GM23338 (cell line): Measurements from ENCODE around the gene ADGRL3.

Source experiments
- CREB1 ChIP-seq: fragments of 250-450 bp; sonication (Bioruptor Pico); IDR thresholded peaks from 2 replicates; pipeline ENCODE4 v1.5.0; 2020; ENCODE audit warnings: low read depth, mild to moderate bottlenecking, moderate library complexity
- EZH2 ChIP-seq: fragments of 200-600 bp; sonication (generic); IDR thresholded peaks from one replicate; pipeline ENCODE4 v1.8.0; 2017; ENCODE audit warnings: antibody characterized with exemption, mild to moderate bottlenecking, low read depth; ENCODE audit not compliant: unreplicated experiment
- EZH2phosphoT487 ChIP-seq: fragments of 200-600 bp; sonication (generic); IDR thresholded peaks from one replicate; pipeline ENCODE4 v1.8.1; 2018; ENCODE audit warnings: antibody characterized with exemption; ENCODE audit not compliant: unreplicated experiment
- JUNB ChIP-seq: IDR thresholded peaks from one replicate; pipeline ENCODE4 v1.6.1; 2016; ENCODE audit warnings: antibody characterized with exemption; ENCODE audit not compliant: unreplicated experiment
- NANOG ChIP-seq: IDR thresholded peaks from 2 replicates; pipeline ENCODE4 v1.6.1; 2016; ENCODE audit warnings: antibody characterized with exemption, borderline replicate concordance
- POLR2AphosphoS5 ChIP-seq: IDR thresholded peaks from 2 replicates; pipeline ENCODE4 v1.6.1; 2016; ENCODE audit warnings: antibody characterized with exemption, low read depth
- TF ChIP-seq, protein P1 (sequence below), 2 experiments: fragments of 200-600 bp in 1 of 2; sonication (generic) in 1 of 2; conservative IDR thresholded peaks; 2 replicates each; pipeline versions ENCODE4 v1.5.1 to v1.6.1; 2016 to 2017; ENCODE audit warnings: antibody characterized with exemption in 2 of 2, low read depth in 2 of 2, mild to moderate bottlenecking in 2 of 2, moderate library complexity in 1 of 2

DNA sequence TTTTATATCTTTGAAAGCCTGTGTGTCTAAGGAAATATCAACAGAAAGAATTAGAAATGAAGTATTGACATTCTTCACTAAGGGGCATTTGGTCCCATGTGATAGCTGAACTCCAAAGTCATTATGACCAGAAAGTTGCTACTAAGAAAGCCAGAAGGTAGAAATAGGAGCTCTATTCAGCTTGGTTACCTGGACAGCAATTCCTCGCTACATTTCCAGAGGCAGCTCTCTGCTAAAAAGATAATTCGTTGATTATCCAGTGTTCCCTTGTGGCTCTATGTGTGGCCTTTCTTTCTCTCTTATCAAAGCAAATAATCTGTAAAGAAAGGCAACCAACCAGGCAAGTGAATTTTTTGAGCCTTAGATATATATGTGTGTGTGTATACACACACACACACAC lies 341.3 kb downstream of the ADGRL3 start:
- TF ChIP-seq, protein P1, sequence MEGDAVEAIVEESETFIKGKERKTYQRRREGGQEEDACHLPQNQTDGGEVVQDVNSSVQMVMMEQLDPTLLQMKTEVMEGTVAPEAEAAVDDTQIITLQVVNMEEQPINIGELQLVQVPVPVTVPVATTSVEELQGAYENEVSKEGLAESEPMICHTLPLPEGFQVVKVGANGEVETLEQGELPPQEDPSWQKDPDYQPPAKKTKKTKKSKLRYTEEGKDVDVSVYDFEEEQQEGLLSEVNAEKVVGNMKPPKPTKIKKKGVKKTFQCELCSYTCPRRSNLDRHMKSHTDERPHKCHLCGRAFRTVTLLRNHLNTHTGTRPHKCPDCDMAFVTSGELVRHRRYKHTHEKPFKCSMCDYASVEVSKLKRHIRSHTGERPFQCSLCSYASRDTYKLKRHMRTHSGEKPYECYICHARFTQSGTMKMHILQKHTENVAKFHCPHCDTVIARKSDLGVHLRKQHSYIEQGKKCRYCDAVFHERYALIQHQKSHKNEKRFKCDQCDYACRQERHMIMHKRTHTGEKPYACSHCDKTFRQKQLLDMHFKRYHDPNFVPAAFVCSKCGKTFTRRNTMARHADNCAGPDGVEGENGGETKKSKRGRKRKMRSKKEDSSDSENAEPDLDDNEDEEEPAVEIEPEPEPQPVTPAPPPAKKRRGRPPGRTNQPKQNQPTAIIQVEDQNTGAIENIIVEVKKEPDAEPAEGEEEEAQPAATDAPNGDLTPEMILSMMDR (conservative IDR thresholded peaks at IDR 0.05; ENCODE audit: low read depth in 2 of 2): no peak
- TF ChIP-seq POLR2AphosphoS5 (no peak), CREB1 (CRISPR knock-in tag) (no peak), EZH2phosphoT487 (no peak), JUNB (no peak), EZH2 (no peak), NANOG (no peak)
